ENCODE measurements around the gene ZBTB48.
A peak's percentile ranks its signal among the peaks of the same experiment; 100 is the strongest.
"Not testable (repeated sequence)": the region's sequence is repeated elsewhere in the genome, so short reads cannot be mapped to it uniquely, and the experiment has no call there.

ZBTB48 gene

DNA sequence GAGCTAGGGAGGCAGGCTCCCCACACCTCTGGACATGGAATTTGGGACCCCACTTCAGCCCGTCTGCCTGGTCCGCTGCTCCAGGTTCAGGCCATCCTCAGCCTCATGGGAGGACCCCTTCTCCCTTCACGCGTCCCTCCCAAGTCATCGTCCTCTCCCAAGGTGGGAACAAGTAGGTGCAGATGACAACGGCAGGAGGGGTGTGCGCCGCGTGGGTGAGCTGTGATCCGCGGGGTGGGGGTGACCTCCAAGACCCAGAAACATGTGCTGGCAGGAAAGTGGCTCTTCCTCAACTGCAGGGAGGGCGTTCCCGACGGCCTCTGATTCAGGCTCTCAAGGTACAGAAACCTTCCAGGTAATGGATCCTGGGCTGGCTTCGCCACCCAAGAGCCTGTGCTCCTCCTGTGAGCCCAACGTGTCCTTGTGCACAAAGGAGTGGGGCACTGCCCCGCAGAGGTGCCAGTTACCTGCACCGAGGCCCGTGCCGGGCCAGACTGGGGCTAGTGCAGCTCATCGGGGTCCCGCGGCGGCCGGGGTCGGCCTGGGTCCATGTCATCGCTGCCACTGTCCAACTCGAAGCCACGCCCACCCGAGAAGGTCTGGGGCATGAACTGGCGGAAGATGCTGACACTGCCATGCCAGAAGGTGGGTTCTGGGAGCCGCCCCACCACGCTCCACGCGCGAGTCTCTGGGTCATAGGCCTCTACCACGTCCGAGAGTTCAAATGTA, 13.2 kb downstream of the ZBTB48 start:
- DNase-seq = no peak

DNA sequence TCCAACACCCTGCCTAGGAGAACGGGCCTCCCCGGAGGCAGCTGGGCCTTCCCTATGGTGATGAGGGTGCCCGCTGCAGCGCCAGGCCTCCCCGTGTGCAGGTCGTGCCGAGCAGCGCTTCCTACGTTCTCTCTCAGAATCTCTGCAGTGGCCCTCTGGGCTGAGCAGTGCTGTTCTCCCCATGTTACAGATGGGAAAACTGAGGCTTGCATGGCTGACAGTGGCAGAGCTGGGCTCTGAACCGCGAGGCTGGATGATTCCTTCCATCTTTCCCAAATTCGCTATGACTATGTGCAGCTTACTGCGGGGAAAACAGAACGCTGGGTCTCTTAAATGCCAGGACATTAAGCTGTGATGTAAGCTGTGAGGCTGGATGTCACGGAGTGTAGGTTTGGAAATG, 14.0 kb downstream of the ZBTB48 start:
- no peak for DNase-seq

DNA sequence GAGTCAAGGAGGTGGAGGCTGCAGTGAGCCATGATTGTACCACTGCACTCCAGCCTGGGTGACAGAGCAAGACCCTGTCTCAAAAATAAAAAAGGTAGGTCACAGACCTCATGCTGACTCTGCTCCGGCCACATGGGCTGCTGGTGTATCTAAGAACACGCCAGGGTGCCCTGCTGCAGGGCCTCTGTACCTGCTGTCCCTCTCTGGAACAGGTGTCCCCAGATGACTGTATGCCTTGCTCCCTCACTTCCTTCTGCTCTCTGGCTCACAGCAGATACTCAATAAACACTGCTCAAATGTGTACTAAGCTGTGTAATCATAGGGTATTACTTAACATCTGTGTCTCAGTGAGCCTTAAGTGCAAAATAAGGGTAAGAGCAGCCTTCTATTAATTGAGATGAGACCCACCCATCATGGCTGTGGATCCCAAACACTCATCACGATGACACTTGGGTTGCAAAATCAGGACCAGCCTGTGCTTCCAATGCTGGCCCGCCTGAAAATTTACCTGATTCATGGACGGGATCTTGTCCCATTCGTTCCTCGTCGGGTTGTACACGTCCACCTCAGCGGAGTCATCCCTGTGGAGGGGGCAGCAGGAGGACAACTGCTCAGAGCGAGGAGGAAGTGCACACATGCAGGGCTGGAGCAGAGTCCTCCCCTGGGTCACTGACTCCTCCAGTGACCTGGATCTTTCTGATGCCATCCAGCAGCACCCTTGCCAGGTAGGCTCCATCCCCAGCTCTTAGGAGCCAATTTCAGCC, 15.4 kb downstream of the ZBTB48 start:
- no peak for DNase-seq

DNA sequence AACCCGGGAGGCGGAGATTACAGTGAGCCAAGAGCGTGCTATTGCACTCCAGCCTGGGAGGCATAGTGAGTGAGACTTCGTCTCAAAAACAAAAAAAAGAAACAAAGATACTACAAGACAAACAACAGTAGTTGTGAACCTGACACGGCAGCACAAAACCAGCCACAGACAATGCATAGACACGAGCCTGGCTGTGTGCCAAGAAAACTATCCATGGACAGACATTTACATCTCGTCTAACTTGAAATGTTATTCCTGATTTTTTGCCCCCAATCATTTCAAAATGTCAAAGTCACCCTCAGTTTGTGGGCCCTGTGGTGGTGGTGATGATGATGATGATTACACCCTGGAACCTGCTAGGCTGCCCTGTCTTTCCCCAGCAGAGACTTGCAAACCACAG, 16.6 kb downstream of the ZBTB48 start:
- DNase-seq = peak; percentile 45

DNA sequence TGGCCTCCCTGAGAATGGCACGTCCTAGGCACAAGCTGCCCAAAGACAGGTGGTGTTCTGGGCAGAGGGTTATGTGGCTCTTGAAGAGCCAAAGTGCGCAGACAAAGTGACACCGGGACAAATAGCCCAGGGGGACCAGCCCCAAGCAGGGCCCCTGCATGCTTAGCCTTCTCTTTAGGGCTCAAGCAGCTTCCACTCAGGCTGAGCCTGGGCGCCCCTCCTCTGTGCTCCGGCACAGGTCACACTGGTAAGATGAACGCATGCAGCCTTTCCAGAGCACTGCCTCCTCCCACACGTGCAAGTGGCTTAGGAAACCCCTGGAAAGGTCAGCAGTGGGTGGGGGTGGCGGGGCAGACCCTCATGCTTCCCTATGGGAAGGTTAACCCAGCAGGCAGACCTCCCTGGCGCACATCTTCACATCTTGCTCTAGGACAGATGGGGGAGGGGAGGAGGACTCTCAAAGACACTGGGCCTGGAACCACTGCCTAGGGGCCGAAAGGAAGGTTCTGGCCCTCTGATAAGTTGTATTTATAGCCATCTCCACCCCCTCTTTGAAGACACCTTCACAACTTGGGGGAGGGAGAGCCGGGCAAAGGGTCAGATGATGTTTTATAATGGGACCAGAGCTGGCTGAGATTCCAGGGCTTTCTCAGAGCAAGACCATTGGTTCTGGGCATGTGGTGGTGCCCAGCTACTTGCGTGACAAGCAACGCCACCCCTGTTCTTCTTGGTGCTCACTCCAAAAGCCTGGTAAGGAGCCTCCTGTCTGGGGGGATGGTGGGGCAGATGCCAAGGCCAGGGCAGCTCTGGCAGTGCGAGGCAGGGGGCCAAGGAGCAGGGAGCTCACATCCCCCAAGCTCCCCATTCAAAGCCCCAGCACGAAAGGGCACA, 17.3 kb downstream of the ZBTB48 start:
- no peak for DNase-seq

DNA sequence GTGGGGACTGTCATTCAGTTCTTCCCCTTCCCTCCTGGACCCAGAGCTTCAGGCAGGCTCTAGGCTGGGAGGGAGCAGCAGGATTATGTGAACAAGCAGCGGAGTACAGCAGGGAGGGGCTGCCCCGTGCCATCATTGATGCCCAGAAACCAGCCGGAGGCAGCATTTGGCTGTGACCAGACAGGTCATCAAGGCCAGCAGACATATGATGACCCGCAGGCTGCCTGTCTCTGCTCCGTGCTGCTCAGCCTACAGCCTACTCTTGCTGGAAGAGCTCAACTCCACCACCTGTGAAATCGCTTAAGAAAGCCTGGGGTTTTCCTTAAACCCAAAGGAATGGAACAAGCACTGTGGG, 18.0 kb downstream of the ZBTB48 start:
- no peak for DNase-seq

DNA sequence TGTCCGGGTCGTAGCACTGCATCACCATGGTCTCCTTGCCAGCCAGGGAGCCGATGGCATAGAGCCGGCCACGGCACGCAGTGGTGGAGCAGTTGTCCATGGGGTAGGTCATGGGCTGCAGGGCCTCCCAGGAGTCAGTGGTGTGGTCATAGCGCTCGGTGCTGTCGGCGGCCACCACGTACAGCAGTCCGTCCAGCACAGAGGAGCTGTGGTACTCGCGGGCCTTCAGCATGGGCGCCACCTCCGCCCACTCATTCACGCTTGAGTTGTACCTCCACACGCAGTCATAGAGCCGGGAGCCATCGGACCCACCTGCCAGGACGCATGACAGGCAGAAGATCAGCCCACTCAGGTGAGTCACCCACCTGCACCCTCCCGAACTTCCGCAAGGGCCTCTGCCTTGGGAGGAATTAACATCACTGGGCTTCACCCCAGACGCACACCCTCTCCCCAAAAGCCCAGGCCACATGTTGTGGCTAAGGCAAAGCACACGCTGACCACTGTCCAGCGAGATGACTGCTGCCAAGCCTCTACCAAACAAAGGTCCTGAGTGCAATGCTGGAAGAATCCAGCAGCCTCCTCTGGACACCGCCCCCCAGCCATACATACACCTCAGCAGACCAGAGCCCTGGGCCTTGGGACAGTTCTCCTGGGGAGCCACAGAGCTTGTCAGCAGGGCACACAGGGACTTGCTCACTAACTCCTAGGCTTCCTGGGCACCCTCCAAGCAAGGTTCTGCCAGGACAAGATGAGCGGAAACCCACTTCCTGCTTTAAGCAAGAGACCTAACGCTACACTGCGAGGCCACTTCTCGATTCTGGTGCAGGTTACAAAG, 19.6 kb downstream of the ZBTB48 start:
- peak; percentile 78 for DNase-seq

DNA sequence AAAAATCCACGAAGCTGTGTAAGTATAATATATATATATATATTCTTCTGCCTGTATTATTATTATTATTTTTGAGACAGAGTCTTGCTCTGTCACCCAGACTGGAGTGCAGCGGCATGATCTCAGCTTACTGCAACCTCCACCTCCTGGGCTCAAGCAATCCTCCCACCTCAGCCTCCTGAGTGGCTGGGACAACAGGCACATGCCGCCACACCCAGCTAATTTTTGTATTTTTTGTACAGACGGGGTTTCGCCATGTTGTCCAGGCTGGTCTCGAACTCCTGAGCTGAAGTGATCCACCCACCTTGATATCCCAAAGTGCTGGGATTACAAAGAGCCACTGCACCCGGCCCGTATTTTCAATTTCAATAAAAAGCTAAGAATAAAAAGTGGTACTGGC, 20.2 kb downstream of the ZBTB48 start:
- DNase-seq = not testable (repeated sequence)

DNA sequence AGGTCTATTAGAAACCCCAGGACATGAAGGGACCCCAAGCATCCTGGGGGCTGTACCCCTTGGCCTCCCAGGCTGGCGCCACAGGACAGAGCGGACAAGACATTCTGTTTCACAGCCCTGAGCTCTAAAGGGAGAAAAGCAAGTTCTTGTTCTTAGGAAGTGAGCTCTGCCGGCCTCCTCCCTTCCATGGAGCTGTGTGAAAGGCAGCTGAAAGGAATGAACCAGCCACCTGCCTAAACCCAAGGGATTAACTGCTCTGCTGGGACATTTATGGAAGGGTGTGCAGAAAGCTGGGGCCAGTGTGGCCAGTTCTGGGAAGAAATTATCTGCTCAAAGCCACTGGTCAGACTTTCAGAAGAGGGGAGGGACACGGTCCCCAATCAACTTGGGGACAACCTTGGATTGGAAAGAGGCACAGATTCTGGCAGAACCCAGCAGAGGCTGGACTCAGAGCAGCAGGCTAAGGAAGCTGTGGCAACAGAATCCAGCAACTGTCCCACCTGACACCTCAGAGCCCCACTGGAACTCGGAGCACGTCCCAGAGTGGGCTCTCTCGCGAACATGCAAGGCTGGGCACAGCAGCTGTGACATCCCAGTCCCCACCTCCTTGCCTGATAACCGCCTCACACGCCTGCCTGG, 20.7 kb downstream of the ZBTB48 start:
- no peak for DNase-seq

DNA sequence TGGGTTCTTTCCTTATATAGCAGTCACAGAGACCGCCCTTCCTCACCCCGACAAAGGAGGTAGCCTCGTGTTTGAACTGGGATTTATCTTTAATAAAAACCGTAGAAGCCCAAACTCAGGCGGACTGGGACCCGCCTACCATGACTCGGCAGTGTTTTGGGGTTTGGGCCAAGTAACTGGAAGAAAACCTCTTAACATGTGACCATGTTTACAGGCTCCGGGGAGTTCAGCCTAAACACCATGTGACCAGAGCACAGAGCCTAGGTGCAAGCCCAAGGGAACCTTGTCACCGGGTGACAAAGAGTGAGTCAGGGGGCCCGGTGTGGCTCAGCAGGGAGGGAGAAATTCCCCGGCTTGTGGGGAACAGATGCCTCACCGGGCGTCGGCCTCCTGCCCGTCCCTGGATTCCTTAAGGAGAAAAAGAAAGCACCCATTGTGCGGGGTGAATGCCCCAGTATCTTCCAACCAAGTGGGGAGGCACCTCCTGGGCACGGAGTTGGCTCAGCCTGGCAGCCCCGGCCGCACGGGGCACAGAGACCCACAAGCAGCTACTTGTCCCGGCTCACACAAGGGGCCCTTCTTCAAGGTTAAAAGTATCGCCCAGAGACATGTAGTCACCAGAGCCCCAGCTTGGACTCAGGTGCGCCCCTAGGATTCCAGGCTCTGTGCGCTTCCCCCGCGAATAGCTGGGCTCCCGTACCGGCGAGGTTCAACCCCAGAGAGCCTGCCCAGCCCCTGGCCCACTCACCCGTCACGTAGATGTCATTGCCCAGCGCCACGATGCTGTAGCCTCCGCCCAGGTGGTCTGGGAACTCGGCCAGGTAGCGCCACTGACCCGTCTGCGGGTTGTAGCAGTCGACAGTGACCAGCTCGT, 21.5 kb downstream of the ZBTB48 start:
- DNase-seq = peak; percentile 99

DNA sequence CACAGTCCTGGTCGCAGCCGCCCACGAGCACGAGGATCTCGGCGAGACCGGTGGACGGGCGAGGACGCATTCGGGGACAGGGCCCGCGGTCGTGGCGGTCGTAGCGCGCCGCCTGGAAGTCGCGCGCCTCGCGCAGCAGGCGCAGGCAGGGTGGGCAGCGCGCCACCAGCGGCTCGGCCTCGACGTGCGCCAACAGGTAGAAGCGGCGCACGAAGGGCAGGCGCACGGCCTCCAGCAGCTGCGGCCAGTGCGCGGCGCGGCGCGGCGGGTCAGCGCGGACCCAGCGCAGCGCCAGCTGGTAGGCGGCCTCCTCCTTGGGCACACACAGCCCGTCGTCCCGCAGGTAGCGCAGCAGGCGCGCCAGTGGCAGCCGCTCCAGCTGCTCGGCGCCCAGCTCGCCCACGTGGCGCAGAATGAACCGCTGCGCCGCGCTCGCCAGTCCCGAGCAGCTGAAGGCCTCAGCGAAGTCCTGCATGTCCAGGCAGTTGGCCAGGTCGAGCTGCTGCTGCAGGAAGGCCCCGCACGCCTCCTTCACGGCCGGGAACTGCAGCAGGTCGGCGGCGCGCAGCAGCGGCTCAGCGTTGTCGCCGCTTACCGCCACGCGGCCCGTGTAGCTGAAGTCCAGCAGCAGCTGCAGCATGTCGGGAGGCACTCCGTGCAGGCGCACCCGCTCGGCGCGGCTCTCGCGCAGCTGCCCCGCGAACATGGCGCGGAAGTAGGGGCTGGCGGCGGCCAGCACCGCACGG, 22.3 kb downstream of the ZBTB48 start:
- DNase-seq = peak; percentile 53

DNA sequence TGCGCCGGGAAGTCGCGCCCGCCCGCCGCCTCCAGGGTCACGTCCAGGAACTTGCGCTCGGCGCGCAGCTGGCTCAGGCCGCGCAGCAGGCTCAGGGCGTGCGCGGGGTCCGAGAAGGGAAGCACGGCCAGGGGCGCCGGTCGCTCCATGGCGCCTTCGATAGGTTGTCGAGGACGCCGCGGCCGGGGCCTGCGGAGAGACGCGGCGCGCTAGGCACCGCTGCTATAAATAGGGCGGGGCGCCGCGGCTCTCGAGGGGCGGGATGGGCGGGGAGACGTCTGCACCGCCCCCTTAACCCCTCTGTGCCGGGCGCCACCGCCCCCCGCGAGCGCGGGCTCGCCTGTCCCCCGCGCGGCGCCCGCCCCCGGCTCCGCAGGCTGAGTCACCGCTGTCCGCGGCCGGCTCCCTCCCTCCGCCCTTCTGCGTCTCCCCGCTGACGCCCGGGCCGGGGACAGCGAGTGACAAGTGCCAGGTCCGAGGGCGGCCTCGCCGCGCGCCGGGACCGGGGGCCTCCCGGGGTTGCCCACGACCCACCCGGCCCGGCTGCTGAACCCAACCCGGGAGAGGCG, 23.0 kb downstream of the ZBTB48 start, which contains the start of gene KLHL21:
Gene KLHL21, minus strand, starts transcription at position 201 of the 569 bp plus-strand sequence. Its CDS starts 52 bp downstream, at position 149.
- peak; percentile 95 for DNase-seq

DNA sequence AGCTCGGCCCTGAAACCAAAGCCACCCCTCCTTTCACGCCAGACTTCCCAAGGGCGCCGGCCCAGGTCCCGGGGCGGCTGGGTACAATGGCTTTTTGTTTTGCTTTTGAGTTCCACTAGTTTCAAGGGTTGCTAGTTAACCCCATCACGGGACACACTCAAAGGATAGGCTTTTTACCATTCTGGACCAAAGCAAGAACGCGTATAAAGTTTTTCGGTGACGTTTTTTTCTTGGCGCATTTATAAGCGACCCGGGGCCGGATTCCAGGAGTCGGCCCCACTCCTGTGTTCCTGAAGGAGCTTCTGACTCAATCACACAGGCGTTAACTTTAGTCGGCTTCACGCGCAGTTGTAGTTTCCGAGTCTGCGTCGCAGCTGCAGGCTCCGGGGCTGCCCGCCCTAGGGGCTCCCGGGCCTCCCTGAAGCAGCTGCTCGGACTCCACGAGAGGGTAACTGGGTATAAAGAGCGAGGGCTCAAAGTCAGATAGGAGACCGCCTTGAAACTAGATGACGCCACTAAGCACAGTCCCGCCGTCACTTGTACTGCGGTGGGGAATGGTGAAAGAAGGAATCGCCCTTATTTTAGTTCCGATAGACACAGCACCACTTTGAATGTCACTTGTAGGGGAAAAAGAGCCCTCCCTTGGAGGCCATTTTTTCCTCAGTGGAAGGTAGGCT, 23.6 kb downstream of the ZBTB48 start:
- DNase-seq = peak; percentile 83

DNA sequence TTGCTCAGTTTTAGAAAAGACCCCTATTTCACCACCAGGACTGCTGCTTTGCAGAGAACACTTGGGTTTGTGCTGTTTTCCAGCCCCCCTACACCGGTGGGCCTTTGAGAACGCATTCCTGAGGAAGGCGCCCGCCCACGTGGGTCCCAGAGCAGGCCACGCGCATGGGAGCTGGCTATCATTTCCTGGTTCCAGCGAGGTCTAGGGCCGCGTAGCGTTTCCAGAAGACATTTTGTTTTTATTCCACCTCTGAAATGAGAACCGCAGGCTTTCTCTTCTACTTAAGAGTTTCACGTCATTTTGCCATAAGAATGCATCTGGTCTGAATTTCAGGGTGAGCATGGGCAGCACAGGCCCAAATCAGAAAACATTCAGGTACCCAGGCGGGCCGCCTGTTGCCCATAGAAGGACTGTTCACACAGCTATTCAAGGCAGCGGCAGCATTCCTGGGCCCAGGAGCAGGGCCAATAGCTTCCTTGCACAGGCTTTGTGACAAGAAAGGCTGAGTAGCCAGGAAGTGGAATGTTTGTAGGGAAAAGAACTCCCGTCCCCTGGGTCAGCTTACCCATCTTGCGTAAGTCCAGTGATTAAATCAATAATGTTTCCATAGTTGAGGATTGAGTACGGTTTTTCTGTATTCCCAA, 24.2 kb downstream of the ZBTB48 start:
- peak; percentile 48 for DNase-seq

DNA sequence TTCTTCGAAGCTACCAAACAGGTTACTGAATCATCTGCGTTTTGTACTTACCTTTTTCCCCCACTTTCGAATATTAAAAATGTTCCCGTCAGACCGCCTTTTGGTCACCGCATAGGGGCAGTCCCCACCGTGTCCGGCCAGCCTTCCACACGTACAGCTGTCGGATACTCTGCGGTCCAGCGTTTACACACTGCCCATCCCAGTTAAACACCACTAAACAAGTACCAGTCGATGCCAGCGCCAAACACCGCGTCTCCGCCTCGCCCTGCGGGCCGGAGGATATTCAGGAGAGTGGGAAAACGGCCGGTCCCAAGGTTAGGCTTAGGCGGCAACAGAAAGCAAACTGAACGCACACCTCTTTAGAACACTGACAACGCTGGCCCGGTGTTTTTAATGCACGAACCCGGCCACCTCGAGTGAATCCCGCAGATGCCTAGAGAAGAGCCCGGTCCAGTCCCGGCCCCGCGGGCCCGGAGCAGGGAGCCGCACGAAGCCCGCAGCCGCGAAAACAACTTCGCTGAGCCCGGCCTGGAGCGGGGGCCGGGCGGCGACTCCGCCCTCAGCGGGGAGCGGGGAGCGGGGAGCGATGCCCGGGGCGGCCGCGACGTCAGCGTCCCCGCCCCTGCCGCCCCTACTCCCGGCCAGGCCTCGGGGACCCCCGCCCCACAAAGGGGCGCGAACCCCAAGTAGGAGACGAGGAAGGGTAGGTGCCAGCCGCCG, 33.0 kb downstream of the ZBTB48 start:
- peak; percentile 59 for DNase-seq

DNA sequence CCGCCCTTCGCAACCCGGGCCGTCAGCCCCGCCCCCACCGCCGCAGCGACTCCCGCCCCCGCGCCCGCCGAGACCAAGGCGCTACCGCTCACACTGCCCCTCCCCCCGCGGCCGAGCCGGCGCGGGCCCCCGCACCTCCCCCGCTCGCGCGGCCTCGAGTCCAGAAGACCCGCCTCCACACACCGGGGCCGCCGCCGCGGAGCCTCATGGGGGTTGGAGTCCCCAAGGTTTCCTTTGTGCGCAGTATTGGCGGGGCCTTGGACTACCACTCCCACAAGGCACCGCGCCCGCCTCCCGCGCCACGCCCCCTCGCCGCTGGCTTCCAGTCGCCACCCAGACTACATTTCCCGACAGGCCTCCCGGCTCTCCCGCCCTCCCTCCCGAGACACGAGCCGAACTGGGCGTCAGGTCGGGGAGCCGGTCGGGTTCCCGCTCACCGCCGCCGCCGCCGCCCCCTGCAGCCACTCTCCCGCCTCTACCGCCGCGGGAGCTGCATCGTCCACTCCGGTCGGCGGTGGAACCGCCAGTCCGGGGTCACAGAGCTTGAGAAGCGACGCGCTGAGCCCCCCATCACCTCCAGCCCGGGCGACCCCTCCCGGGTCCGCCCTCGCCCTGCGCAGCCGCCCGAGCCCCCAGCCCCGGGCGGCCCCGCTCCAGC, 33.7 kb downstream of the ZBTB48 start, which contains the start of gene PHF13:
Gene PHF13, plus strand, starts transcription at position 371 of the 658 bp plus-strand sequence. CDS start 336 bp downstream, outside the sequence.
- peak; percentile 99 for DNase-seq
